DMS153 (cell line): Measurements from ENCODE around the gene COL6A2.
"Not testable (repeated sequence)": the region's sequence is repeated elsewhere in the genome, so short reads cannot be mapped to it uniquely, and the experiment has no call there.

ENCODE experiments used
- DNase-seq: peaks from one replicate; lab custom pipeline; 2025; lab: John Stamatoyannopoulos, UW

Gene COL6A2

GRCh38 chr21:46094401-46095082 lies 3.4 kb upstream of the COL6A2 start:
- no peak for DNase-seq

- DNase-seq, result no peak
Measured at GRCh38 chr21:46095083-46095719, 2.7 kb upstream of the COL6A2 start.

- DNase-seq, result no peak
Measured at GRCh38 chr21:46095814-46096595, 1.9 kb upstream of the COL6A2 start.

DNA sequence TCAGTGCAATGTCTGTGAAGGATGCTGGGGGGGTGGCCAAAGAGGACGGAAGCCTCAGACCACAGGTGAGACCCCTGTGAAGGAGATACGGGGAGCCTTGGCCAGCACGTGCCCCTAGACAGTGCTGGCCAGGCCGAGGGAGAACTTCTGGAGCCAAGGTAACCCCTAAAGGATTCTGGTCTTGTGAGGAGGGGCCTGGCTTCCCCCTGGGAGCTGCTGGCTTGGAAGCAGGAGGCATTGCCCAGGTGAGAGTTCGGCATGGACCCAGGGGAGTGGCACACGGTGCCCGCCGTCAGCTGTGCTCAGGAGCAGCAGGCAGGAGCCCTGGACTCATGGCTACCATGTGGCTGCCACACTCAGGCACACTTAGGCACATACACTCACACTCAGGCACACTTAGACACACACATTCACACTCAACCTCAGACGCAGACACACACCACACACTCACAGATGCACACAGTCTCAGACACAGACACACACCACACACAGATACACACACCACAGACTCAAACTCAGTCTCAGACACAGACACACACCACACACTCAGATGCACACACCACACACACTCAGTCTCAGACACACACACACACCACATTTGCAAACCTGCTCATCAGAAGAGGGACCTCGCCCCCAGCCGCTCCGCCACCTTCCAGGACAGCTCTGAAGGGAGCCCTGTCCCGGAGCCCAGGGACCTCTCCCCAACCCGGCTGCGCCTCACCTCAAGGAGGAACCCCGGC lies 1.1 kb upstream of the COL6A2 start:
- no peak for DNase-seq

DNA sequence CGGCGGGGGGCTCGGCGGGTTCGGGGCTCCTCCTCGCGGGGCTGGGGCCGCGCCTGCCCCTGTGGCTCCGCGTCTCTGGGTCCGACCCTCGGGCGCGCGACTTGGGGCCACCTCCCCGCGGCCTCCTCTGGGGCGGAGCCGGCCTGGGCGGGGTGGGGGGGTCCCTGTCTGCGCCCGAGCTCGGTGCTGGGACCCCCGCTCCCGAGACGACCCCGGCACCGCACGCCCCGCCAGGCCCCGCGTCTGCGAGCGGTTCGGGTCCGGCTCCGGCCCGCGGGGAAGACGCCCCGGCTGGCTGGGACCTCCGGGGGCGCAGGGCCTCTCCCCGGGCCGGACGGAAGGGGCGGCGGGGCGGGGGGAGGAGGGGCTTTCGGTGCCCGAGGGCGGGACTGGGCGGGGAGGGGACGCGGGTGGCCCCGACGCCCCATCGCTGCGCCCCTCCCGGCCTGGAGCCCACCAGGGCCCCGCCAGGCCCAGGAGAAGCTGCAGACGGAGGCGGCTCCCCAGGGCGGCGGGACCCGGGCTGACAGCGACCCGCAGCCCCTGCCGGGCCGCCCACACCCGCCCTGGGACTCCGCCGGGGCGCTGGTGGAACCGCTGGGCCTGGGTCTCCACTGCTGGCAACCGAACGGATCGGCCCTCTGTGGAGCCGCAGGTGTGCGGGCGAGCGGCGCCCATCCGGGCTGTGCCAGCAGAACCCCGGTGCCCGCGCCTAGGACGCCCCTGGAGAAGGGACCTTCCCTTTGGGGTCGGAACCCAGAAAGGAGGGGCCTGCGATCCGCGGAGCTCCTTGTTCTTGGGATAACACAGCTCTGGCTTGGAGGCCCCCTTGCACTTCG lies 610 bp downstream of the COL6A2 start:
- no peak for DNase-seq

GRCh38 chr21:46099476-46099875 lies 1.6 kb downstream of the COL6A2 start:
- DNase-seq, result no peak

- DNase-seq, result no peak
Measured at GRCh38 chr21:46100020-46100419, 2.1 kb downstream of the COL6A2 start.

DNA sequence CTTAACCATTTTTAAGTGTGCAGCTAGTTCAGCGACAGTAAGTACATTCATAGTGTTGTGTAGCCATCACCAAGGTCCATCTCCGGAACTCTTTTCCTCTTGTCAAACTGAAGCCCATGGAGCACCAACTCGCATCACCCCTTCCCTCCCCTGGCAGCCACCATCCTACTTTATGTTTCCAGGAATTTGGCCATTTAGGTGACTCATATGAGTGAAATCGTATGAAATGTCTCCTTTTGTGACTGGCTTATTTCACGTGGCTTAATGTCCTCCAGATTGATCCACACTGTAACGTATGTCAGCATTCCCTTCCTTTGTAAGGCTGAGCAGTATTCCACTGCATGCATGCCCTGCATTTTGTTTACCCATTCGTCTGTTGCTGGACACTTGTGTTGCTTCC lies 2.5 kb downstream of the COL6A2 start:
- DNase-seq, result no peak

GRCh38 chr21:46100906-46101305 lies 3.0 kb downstream of the COL6A2 start:
- no peak for DNase-seq

GRCh38 chr21:46104104-46104503 lies 6.2 kb downstream of the COL6A2 start:
- no peak for DNase-seq

DNA sequence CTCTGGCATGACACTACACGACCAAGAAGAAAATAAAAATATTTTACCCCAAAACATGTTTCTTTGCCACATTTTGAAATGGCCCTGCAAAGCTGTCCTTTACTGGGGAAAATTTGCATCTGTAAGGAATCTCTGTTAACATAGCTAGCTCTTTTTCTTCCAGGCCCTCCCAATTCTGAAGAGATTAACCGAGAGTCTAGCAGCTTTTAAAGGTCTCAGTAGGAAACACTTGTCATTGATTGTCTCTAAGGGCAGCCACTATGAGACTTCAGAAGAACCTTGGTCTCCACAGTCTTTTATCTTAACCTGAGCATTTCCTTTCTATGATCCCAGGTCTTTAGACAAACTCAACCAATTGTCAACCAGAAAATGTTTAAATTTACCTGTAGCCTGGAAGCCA lies 9.5 kb downstream of the COL6A2 start:
- not testable (repeated sequence) for DNase-seq

- no peak for DNase-seq
Measured at GRCh38 chr21:46108827-46109312, 11.0 kb downstream of the COL6A2 start.

GRCh38 chr21:46109313-46110221 lies 11.7 kb downstream of the COL6A2 start:
- no peak for DNase-seq

- DNase-seq, result no peak
Measured at GRCh38 chr21:46110499-46111192, 12.7 kb downstream of the COL6A2 start.

DNA sequence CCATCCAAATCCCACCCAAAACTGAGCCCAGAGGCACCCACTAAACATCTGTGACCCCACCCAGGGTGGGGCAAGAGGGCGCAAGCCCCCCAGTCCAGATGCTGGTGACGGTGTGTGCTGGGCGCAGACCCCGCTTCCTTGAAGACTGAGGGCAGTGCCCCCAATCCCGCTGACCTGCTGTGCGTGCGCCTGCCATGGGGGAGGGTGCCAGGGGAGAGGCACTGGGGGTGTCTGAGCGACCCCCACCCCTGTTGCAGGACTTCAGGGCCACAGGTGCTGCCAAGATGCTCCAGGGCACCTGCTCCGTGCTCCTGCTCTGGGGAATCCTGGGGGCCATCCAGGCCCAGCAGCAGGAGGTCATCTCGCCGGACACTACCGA lies 13.3 kb downstream of the COL6A2 start:
- no peak for DNase-seq

GRCh38 chr21:46111857-46112724 lies 14.2 kb downstream of the COL6A2 start:
- no peak for DNase-seq

GRCh38 chr21:46112725-46113215 lies 14.9 kb downstream of the COL6A2 start:
- DNase-seq, result no peak

DNA sequence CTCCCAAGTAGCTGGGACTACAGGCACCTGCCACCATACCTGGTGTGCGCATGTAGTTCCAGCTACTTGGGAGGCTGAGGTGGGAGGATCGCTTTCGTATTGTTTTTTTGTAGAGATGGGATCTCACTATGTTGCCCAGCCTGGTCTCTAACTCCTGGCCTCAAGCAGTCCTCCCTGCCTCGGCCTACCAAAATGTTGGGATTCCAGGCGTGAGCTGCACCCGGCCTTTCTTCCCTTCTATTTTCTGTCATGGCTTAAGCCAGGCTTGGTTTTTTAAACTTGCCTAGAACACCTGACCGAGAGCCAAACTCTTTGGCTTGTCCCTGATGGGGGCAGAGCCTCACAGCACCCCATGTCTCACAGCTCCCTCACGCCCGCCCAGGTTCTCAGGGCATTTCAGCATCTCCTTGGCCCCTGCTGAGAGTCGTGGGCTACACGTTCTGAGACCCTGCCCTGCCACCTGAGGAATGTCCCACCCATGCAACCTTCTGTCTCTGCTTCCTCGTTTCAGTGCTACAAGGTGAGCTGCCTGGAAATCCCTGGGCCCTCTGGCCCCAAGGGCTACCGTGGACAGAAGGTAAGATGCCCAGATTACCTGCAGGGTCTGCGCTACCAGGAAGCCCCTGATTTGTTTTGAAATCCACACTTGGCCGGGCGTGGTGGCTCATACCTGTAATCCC lies 15.7 kb downstream of the COL6A2 start:
- DNase-seq, result no peak
